ENCODE data around the gene DLG2. TPM values are rescaled to one million over a fixed set of nuclear protein-coding genes. Genes with fewer than 3 reads are reported as not detected.

The DLG2 gene
- total and polyA plus RNA-seq, 2 donors (not counting 3 experiments of a cell fraction or from before 2014, with no cell fraction given): 0.15 to 1.1 TPM

DNA sequence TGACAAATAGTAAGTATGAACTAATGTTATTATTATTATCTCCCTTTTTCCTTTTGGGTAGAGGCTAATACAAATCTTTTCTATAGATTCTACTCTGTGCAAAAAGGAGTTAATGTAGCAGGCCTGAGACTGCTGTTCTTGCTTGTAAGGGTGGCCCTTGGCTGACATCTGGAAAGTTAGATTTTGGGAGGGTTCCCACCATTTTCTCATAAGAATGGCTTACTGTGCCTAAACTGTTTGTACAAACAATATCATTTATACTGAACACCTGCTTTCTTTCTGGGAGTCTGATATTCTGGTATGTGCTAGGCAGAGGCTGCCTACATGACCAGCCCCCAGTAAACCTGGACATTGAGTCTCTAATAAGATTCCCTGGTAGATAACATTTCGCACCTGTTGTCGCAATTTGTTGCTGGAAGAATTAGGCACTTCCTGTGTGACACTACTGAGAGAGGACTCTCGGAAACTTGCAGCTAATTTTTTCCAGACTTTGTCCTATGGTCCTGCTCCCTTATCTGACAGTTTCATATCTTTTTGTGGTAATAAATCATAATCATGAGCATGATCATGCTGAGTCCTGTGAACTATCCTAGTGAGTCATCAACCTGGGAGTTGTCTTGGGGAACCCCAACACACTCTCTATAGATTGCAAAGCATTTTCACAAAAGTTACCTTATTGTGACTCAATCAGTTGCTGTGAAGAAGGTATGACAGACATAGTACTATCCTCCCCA lies 2083.3 kb downstream of the DLG2 start:
- dilution Hi-C loops (cut with MboI; ENCODE audit: extremely low pct_ligation_motif_present, low sequenced_read_pairs) (no loop called here), intact Hi-C loops (cut with micrococcal nuclease) (no loop called here)
- BruUV-seq (replicated peaks): no TSS peak
- no peaks in the 10 kb centered on the region for H3K9me1 ChIP-seq (replicated peaks; ENCODE audit: control insufficient read depth, extremely low read depth, insufficient read depth, low read length)
- H3K9me3 ChIP-seq (replicated peaks; ENCODE audit: control insufficient read depth, insufficient read depth, low read length): no peaks in the 10 kb centered on the region
- no peak for DNase-seq (ENCODE audit: low read depth, low spot score)
- ChIA-PET CTCF (no interaction called here), POLR2A (no interaction called here)
- FAIRE-seq: no peak
- no peaks in the 10 kb centered on the region for H3K36me3 ChIP-seq (ENCODE audit: control insufficient read depth in 2 of 2, extremely low read depth in 1 of 2, insufficient read depth in 2 of 2, low read length in 2 of 2)
- no peaks in the 10 kb centered on the region for H3K4me1 ChIP-seq (ENCODE audit: control insufficient read depth, extremely low read depth, insufficient read depth, low read length)
- H3K4me3 ChIP-seq (replicated peaks in 1 of 3; ENCODE audit: insufficient read depth in 1 of 3, low read depth in 1 of 3, low read length in 3 of 3): no peak overlapping the region
- H4K20me1 ChIP-seq (replicated peaks; ENCODE audit: control insufficient read depth, extremely low read depth, insufficient read depth, low read length): no peaks in the 10 kb centered on the region
- TF ChIP-seq POLR2AphosphoS5 (IDR thresholded peaks at IDR 0.05; ENCODE audit: insufficient read depth, low read depth, low read length) (no peak), POLR2A (IDR thresholded peaks at IDR 0.05; ENCODE audit: low read depth, low read length) (no peak), JUN (IDR thresholded peaks at IDR 0.05; ENCODE audit: borderline replicate concordance, insufficient read depth, insufficient read length, low read depth) (no peak), MYC (IDR thresholded peaks at IDR 0.05; ENCODE audit: low read depth, low read length) (no peak), GATA2 (IDR thresholded peaks at IDR 0.05; ENCODE audit: insufficient read depth, insufficient read length, low read depth, low read length) (no peak)
- TF ChIP-seq, protein P1, sequence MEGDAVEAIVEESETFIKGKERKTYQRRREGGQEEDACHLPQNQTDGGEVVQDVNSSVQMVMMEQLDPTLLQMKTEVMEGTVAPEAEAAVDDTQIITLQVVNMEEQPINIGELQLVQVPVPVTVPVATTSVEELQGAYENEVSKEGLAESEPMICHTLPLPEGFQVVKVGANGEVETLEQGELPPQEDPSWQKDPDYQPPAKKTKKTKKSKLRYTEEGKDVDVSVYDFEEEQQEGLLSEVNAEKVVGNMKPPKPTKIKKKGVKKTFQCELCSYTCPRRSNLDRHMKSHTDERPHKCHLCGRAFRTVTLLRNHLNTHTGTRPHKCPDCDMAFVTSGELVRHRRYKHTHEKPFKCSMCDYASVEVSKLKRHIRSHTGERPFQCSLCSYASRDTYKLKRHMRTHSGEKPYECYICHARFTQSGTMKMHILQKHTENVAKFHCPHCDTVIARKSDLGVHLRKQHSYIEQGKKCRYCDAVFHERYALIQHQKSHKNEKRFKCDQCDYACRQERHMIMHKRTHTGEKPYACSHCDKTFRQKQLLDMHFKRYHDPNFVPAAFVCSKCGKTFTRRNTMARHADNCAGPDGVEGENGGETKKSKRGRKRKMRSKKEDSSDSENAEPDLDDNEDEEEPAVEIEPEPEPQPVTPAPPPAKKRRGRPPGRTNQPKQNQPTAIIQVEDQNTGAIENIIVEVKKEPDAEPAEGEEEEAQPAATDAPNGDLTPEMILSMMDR (IDR thresholded peaks at IDR 0.05; ENCODE audit: extremely low read depth in 1 of 2, insufficient read depth in 1 of 2, low read depth in 1 of 2, low read length in 2 of 2): no peak
- TF ChIP-seq, protein P2, sequence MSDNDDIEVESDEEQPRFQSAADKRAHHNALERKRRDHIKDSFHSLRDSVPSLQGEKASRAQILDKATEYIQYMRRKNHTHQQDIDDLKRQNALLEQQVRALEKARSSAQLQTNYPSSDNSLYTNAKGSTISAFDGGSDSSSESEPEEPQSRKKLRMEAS (IDR thresholded peaks at IDR 0.05; ENCODE audit: insufficient read depth, insufficient read length): no peak
- H3K9ac ChIP-seq (replicated peaks; ENCODE audit: extremely low read depth, insufficient read depth, low read length): no peak overlapping the region
- H3K79me2 ChIP-seq (ENCODE audit: control insufficient read depth, insufficient read depth, low read length): no peaks in the 10 kb centered on the region
- H3K27me3 ChIP-seq (ENCODE audit: control insufficient read depth in 2 of 2, insufficient read depth in 2 of 2, low read length in 2 of 2): no peaks in the 10 kb centered on the region
- no peak overlapping the region for H3K4me2 ChIP-seq (ENCODE audit: insufficient read depth, low read length)
- H2AFZ ChIP-seq (ENCODE audit: low read depth, low read length): no peak overlapping the region
- H3K27ac ChIP-seq (ENCODE audit: insufficient read depth, low read depth, low read length): no peak overlapping the region
